Erythroblast (primary cell): ENCODE measurements around the gene MAEA.

Experiments
- GATA1 ChIP-seq: IDR thresholded peaks from 2 replicates; pipeline ENCODE4 v1.6.1; 2011; ENCODE audit warnings: low read depth, mild to moderate bottlenecking, control low read depth, low read length, moderate library complexity
- POLR2A ChIP-seq: IDR thresholded peaks from 2 replicates; pipeline ENCODE4 v1.6.1; 2011; ENCODE audit warnings: mild to moderate bottlenecking, low read length

- TF ChIP-seq POLR2A (no peak), GATA1 (no peak)
Observed at GRCh38 chr4:1277667-1278665, 11.7 kb upstream of the MAEA start.
